GM18520 (cell line): ENCODE data around the gene PARL.

ENCODE experiments used
- ATAC-seq: cut with Tn5 transposase; IDR thresholded peaks from one replicate; pipeline ENCODE4 v1.9.1; 2021; ENCODE audit not compliant: unreplicated experiment

Gene PARL

GRCh38 chr3:183884427-183885296 lies at the start of gene PARL:
Gene PARL (minus strand): TSS chr3:183884880. CDS start chr3:183884846, 34 bp downstream.
- peak; percentile 100 for ATAC-seq

GRCh38 chr3:183933160-183933559 lies 48.5 kb upstream of the PARL start:
- no peak for ATAC-seq

GRCh38 chr3:183931881-183932280 lies 47.2 kb upstream of the PARL start:
- no peak for ATAC-seq

GRCh38 chr3:183930086-183930485 lies 45.4 kb upstream of the PARL start:
- ATAC-seq = no peak

GRCh38 chr3:183927059-183927458 lies 42.4 kb upstream of the PARL start:
- ATAC-seq = no peak

GRCh38 chr3:183924956-183925355 lies 40.3 kb upstream of the PARL start:
- ATAC-seq = no peak

GRCh38 chr3:183924543-183924942 lies 39.9 kb upstream of the PARL start:
- ATAC-seq = no peak

GRCh38 chr3:183922421-183922820 lies 37.7 kb upstream of the PARL start:
- ATAC-seq = no peak

- ATAC-seq = no peak
Measured at GRCh38 chr3:183921096-183921495, 36.4 kb upstream of the PARL start.

GRCh38 chr3:183920416-183920815 lies 35.7 kb upstream of the PARL start:
- no peak for ATAC-seq

- no peak for ATAC-seq
Measured at GRCh38 chr3:183918178-183918577, 33.5 kb upstream of the PARL start.

- no peak for ATAC-seq
Measured at GRCh38 chr3:183917776-183918175, 33.1 kb upstream of the PARL start.

- ATAC-seq = no peak
Measured at GRCh38 chr3:183914856-183915255, 30.2 kb upstream of the PARL start.

- no peak for ATAC-seq
Measured at GRCh38 chr3:183913580-183913920, 28.9 kb upstream of the PARL start.

- no peak for ATAC-seq
Measured at GRCh38 chr3:183912895-183913579, 28.4 kb upstream of the PARL start.

GRCh38 chr3:183911763-183912506 lies 27.3 kb upstream of the PARL start:
- no peak for ATAC-seq

- ATAC-seq = no peak
Measured at GRCh38 chr3:183911087-183911486, 26.4 kb upstream of the PARL start.

- no peak for ATAC-seq
Measured at GRCh38 chr3:183909030-183909600, 24.4 kb upstream of the PARL start.

- no peak for ATAC-seq
Measured at GRCh38 chr3:183907911-183908331, 23.2 kb upstream of the PARL start.

- ATAC-seq = no peak
Measured at GRCh38 chr3:183907176-183907575, 22.5 kb upstream of the PARL start.

GRCh38 chr3:183906234-183906921 lies 21.7 kb upstream of the PARL start:
- no peak for ATAC-seq
